ENCODE data around the gene ZBTB44. TPM values are rescaled to one million over a fixed set of nuclear protein-coding genes. Genes with fewer than 3 reads are reported as not detected.

The ZBTB44 gene
- total RNA-seq, 2 donors from 2014 or later = 66.1 to 69.2 TPM

DNA sequence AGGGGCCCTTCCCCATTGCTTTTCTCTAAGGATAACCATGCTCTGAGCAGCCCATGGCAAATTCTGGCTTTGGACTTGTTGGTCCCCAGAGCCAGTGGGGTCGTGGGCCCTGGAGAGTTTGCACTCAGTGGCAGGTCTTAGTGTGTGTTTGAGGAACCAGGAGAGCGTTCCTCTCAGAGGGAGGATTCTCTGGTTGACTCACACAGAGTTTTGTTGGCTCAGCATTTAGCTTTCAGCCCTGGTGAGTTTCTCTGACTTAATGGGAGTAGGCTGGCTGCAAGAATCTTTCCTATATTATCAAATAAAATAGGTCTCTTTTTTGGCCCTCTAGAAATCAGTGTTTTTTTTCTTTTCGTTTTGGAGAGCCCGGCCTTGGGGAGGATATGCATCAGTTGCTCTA is 134.2 kb downstream of the ZBTB44 start:
- no peaks in the 10 kb centered on the region for H3K36me3 ChIP-seq (ENCODE audit: control insufficient read depth, insufficient read depth, low read length)

GRCh38 chr11:130179396-130180306 is 135.1 kb downstream of the ZBTB44 start:
- H3K36me3 ChIP-seq (ENCODE audit: control insufficient read depth, insufficient read depth, low read length) = no peaks in the 10 kb centered on the region
- no peaks in the 10 kb centered on the region for H3K9me3 ChIP-seq (ENCODE audit: control insufficient read depth, low read length)
- H3K27me3 ChIP-seq (ENCODE audit: control insufficient read depth, insufficient read depth, low read length, poor library complexity, severe bottlenecking) = no peaks in the 10 kb centered on the region
- H3K4me1 Mint-ChIP-seq = peaks cover 7% of the 10 kb centered on the region
- H3K9ac ChIP-seq (ENCODE audit: extremely low read depth, low read length, poor library complexity, severe bottlenecking) = no peak overlapping the region
- 92 to 97% methylated on average over 9 to 21 of the region's 21 CpGs for WGBS, 2 experiments (ENCODE audit: insufficient coverage in 1 of 2, insufficient read length in 1 of 2)
- peaks cover 5% of the 10 kb centered on the region for H3K9me3 Mint-ChIP-seq
- peaks cover 4% of the 10 kb centered on the region for H3K4me1 ChIP-seq (ENCODE audit: control insufficient read depth, insufficient read depth, low read length)
- no peak overlapping the region for H3K4me3 ChIP-seq (ENCODE audit: low read length)
- H3K36me3 Mint-ChIP-seq (ENCODE audit: low read depth) = no peaks in the 10 kb centered on the region
- no peak for DNase-seq
- H3K27ac Mint-ChIP-seq = no peak overlapping the region
- no peak overlapping the region for H3K27ac ChIP-seq (ENCODE audit: low read depth, low read length)
- H3K4me3 Mint-ChIP-seq = no peak overlapping the region
- no peaks in the 10 kb centered on the region for H3K27me3 Mint-ChIP-seq (ENCODE audit: insufficient read depth)
- TF ChIP-seq, protein P1, sequence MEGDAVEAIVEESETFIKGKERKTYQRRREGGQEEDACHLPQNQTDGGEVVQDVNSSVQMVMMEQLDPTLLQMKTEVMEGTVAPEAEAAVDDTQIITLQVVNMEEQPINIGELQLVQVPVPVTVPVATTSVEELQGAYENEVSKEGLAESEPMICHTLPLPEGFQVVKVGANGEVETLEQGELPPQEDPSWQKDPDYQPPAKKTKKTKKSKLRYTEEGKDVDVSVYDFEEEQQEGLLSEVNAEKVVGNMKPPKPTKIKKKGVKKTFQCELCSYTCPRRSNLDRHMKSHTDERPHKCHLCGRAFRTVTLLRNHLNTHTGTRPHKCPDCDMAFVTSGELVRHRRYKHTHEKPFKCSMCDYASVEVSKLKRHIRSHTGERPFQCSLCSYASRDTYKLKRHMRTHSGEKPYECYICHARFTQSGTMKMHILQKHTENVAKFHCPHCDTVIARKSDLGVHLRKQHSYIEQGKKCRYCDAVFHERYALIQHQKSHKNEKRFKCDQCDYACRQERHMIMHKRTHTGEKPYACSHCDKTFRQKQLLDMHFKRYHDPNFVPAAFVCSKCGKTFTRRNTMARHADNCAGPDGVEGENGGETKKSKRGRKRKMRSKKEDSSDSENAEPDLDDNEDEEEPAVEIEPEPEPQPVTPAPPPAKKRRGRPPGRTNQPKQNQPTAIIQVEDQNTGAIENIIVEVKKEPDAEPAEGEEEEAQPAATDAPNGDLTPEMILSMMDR (conservative IDR thresholded peaks at IDR 0.05) = no peak

More for the DNA sequence above, 134.2 kb downstream of the ZBTB44 start:
- no peak overlapping the region for H3K27ac ChIP-seq (ENCODE audit: low read depth, low read length)
- no peak overlapping the region for H3K27ac Mint-ChIP-seq
- no peak for DNase-seq
- no peaks in the 10 kb centered on the region for H3K9me3 Mint-ChIP-seq
- peaks cover 7% of the 10 kb centered on the region for H3K4me1 Mint-ChIP-seq
- H3K4me3 Mint-ChIP-seq = no peak overlapping the region
- H3K4me1 ChIP-seq (ENCODE audit: control insufficient read depth, insufficient read depth, low read length) = peaks cover 4% of the 10 kb centered on the region
- no peak overlapping the region for H3K4me3 ChIP-seq (ENCODE audit: low read length)
- WGBS, 2 experiments (ENCODE audit: insufficient coverage in 1 of 2, insufficient read length in 1 of 2) = 81 to 94% methylated on average over 2 to 4 of the region's 4 CpGs
- H3K9ac ChIP-seq (ENCODE audit: extremely low read depth, low read length, poor library complexity, severe bottlenecking) = no peak overlapping the region
- H3K27me3 Mint-ChIP-seq (ENCODE audit: insufficient read depth) = no peaks in the 10 kb centered on the region
- H3K36me3 Mint-ChIP-seq (ENCODE audit: low read depth) = no peaks in the 10 kb centered on the region
- H3K27me3 ChIP-seq (ENCODE audit: control insufficient read depth, insufficient read depth, low read length, poor library complexity, severe bottlenecking) = no peaks in the 10 kb centered on the region
- H3K9me3 ChIP-seq (ENCODE audit: control insufficient read depth, low read length) = no peaks in the 10 kb centered on the region
- TF ChIP-seq, protein P1 (conservative IDR thresholded peaks at IDR 0.05) = no peak

DNA sequence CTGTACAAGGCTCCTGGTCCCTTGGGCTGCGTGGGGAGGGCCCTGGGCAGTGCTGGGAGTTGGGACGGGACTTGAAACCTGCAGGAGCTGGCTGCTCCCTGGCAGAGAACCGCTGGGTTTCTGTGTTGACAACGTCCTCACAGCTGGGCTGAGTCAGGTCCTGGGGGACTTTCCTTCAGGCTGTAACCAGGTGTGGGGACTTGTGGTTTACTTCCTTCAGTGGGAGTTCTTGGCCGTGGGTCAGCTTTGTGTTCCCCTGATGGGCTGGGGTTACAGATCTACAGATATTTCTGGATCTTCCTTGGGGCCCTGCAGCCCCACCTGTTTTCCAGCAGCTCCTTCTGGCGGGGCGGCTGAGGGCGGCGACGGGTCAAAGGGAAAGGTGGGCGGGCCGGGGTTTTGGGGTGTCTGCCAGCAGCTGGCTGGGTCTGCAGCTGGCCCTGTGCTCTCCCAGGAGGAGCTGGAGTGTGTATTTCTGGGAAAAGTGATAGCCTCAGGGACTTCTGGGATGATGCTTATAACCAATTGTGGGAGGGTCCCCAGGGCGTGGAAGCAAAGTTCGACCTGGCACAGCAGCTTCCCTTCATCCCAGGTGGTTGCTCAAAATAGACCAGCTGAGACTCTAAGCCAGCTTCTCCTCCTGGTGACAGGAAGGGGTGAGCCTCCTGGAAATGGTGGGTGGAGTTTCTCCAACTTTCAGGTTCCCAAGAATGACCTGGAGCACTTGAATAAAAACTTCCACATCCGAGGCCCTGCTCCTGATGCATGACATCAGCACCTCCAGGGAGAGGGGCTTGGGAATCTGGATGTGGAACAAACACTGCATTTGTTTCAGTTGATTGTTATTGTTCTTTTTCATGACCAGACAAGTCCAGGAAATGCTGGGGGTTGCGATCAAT is 136.0 kb downstream of the ZBTB44 start:
- Mint-ChIP-seq H3K4me3 (no peak overlapping the region), H3K4me1 (peaks cover 7% of the 10 kb centered on the region), H3K9me3 (peaks cover 5% of the 10 kb centered on the region), H3K36me3 (ENCODE audit: low read depth) (no peaks in the 10 kb centered on the region), H3K27ac (no peak overlapping the region), H3K27me3 (ENCODE audit: insufficient read depth) (no peaks in the 10 kb centered on the region)
- Histone ChIP-seq H3K9me3 (ENCODE audit: control insufficient read depth, low read length) (no peaks in the 10 kb centered on the region), H3K36me3 (ENCODE audit: control insufficient read depth, insufficient read depth, low read length) (no peaks in the 10 kb centered on the region), H3K9ac (ENCODE audit: extremely low read depth, low read length, poor library complexity, severe bottlenecking) (no peak overlapping the region), H3K4me3 (ENCODE audit: low read length) (no peak overlapping the region), H3K4me1 (ENCODE audit: control insufficient read depth, insufficient read depth, low read length) (peaks cover 4% of the 10 kb centered on the region), H3K27ac (ENCODE audit: low read depth, low read length) (no peak overlapping the region), H3K27me3 (ENCODE audit: control insufficient read depth, insufficient read depth, low read length, poor library complexity, severe bottlenecking) (no peaks in the 10 kb centered on the region)
- TF ChIP-seq, protein P1 (conservative IDR thresholded peaks at IDR 0.05) = no peak
- DNase-seq = no peak
- WGBS, 2 experiments (ENCODE audit: insufficient coverage in 1 of 2, insufficient read length in 1 of 2) = 87 to 94% methylated on average over 14 to 16 of the region's 16 CpGs
